GM12878 (cell line): Measurements from ENCODE around the gene RTP3. TPM values are rescaled to one million over a fixed set of nuclear protein-coding genes. Genes with fewer than 3 reads are reported as not detected.

ENCODE experiments used
- ATAC-seq: fragments of 200-7000 bp; cut with Tn5 transposase; 3 replicates; pipeline ENCODE4 v1.9.1; 2020; ENCODE audit warnings: mild to moderate bottlenecking, moderate library complexity
- BruUV-seq: library from RNA; stranded (reverse); fragments of 400-500 nt; replicated peaks from 2 replicates; lab custom pipeline; 2021; lab: Mats Ljungman, UMichigan
- CTCF ChIA-PET: fragments of 300-600 bp; sonication (Branson Sonifier 250); formaldehyde crosslinking; extraction: SDS; loops from one replicate; lab custom pipeline; 2021; ENCODE audit warnings: inconsistent platforms; lab: Yijun Ruan, JAX
- POLR2A ChIA-PET: fragments of 350-600 bp; formaldehyde crosslinking; extraction: SDS; loops from one replicate; lab custom pipeline; 2021; ENCODE audit warnings: inconsistent platforms; lab: Charles Lee
- RAD21 ChIA-PET: fragments of 300-600 bp; sonication (Branson Sonifier 250); formaldehyde crosslinking; loops from one replicate; lab custom pipeline; 2023; ENCODE audit warnings: antibody characterized with exemption; ENCODE audit not compliant: unreplicated experiment; lab: Charles Lee
- SMC1A ChIA-PET: fragments of 300-600 bp; sonication (Branson Sonifier 250); formaldehyde crosslinking; loops from one replicate; lab custom pipeline; 2023; ENCODE audit not compliant: unreplicated experiment, uncharacterized antibody; lab: Charles Lee
- DNase-seq: peaks from one replicate; pipeline ENCODE4 v3.0.0-alpha.2; 2011; ENCODE audit warnings: low read depth, low spot score
- FAIRE-seq: peaks from 3 replicates; lab custom pipeline; 2011; peaks lifted over from hg19 to GRCh38; lab: Jason Lieb, UNC
- H2AFZ ChIP-seq: 2 replicates; pipeline ENCODE4 v1.6.0; 2011; ENCODE audit warnings: low read depth, low read length, control low read depth; ENCODE audit not compliant: control insufficient read depth
- H3K27ac ChIP-seq: 2 replicates; pipeline ENCODE4 v1.5.1; 2011; ENCODE audit warnings: control low read depth; ENCODE audit not compliant: control insufficient read depth, insufficient read depth
- H3K27me3 ChIP-seq, 2 experiments: replicated peaks in 1 of 2; 2 replicates each; pipeline versions ENCODE4 v1.6.0 to v1.6.1; 2011; ENCODE audit warnings: low read length in 1 of 2; ENCODE audit not compliant: control insufficient read depth in 2 of 2, insufficient read depth in 2 of 2
- H3K36me3 ChIP-seq, 2 experiments: 2 replicates each; pipeline ENCODE4 v1.5.1; 2011; ENCODE audit warnings: low read length in 1 of 2; ENCODE audit not compliant: control insufficient read depth in 2 of 2, insufficient read depth in 2 of 2
- H3K4me1 ChIP-seq: 2 replicates; pipeline ENCODE4 v1.6.1; 2011; ENCODE audit warnings: mild to moderate bottlenecking, low read length, moderate library complexity, mixed read lengths; ENCODE audit not compliant: control insufficient read depth, insufficient read depth
- H3K4me2 ChIP-seq: 2 replicates; pipeline ENCODE4 v1.6.0; 2011; ENCODE audit warnings: control low read depth; ENCODE audit not compliant: control insufficient read depth, insufficient read depth
- H3K4me3 ChIP-seq: fragments of 200-600 bp; sonication (generic); 2 replicates; pipeline ENCODE4 v1.5.1; 2016
- H3K79me2 ChIP-seq: 2 replicates; pipeline ENCODE4 v1.6.0; 2011; ENCODE audit warnings: low read length; ENCODE audit not compliant: control insufficient read depth, insufficient read depth
- H3K9ac ChIP-seq: 2 replicates; pipeline ENCODE4 v1.8.0; 2011; ENCODE audit warnings: low read length, control low read depth, mixed read lengths; ENCODE audit not compliant: control insufficient read depth, insufficient read depth
- H3K9me3 ChIP-seq: replicated peaks from 3 replicates; pipeline ENCODE4 v1.5.1; 2011; ENCODE audit warnings: mild to moderate bottlenecking, low read length; ENCODE audit not compliant: control insufficient read depth, insufficient read depth
- H4K20me1 ChIP-seq: 2 replicates; pipeline ENCODE4 v1.6.0; 2011; ENCODE audit not compliant: control insufficient read depth, insufficient read depth
- BRCA1 ChIP-seq: IDR thresholded peaks from 2 replicates; pipeline ENCODE4 v1.6.1; 2011; ENCODE audit warnings: low read depth, low read length, improper control_type of control experiment
- CEBPB ChIP-seq, 2 experiments: fragments of 150-350 bp in 1 of 2; IDR thresholded peaks; 2 replicates each; pipeline ENCODE4 v1.6.1; 2012 to 2014; ENCODE audit warnings: low read depth in 2 of 2, low read length in 2 of 2, borderline replicate concordance in 1 of 2, inconsistent platforms in 1 of 2
- CUX1 ChIP-seq: IDR thresholded peaks from 2 replicates; pipeline ENCODE4 v1.6.1; 2012; ENCODE audit warnings: improper control_type of control experiment, low read depth, low read length; ENCODE audit not compliant: insufficient replicate concordance
- FOXM1 ChIP-seq: IDR thresholded peaks from 2 replicates; pipeline ENCODE4 v1.6.1; 2012; ENCODE audit warnings: low read depth, mild to moderate bottlenecking, inconsistent platforms, low read length, moderate library complexity
- IKZF2 ChIP-seq, 2 experiments: fragments of 450-650 bp; IDR thresholded peaks; 2 replicates each; pipeline ENCODE4 v1.6.1; 2017; ENCODE audit warnings: mild to moderate bottlenecking in 2 of 2, moderate library complexity in 2 of 2
- KDM1A ChIP-seq: fragments of 200-600 bp; sonication (generic); IDR thresholded peaks from 2 replicates; pipeline ENCODE4 v1.6.1; 2016; ENCODE audit warnings: borderline replicate concordance
- LARP7 ChIP-seq: fragments of 450-650 bp; IDR thresholded peaks from 2 replicates; pipeline ENCODE4 v1.6.1; 2017; ENCODE audit warnings: mild to moderate bottlenecking
- MTA3 ChIP-seq: IDR thresholded peaks from 2 replicates; pipeline ENCODE4 v1.6.1; 2012; ENCODE audit warnings: low read length, inconsistent platforms, borderline replicate concordance
- NKRF ChIP-seq: fragments of 450-650 bp; conservative IDR thresholded peaks from 2 replicates; pipeline ENCODE4 v1.6.1; 2017; ENCODE audit warnings: mild to moderate bottlenecking, moderate library complexity
- SREBF1 ChIP-seq: IDR thresholded peaks from 2 replicates; pipeline ENCODE4 v1.6.1; 2012; ENCODE audit warnings: mild to moderate bottlenecking, low read length
- SRF ChIP-seq, 2 experiments: IDR thresholded peaks; 2 replicates each; pipeline ENCODE4 v1.6.1; 2011; ENCODE audit warnings: low read depth in 2 of 2, low read length in 2 of 2, mild to moderate bottlenecking in 1 of 2, moderate library complexity in 1 of 2
- SUPT20H ChIP-seq: IDR thresholded peaks from 2 replicates; pipeline ENCODE4 v1.6.1; 2011; ENCODE audit warnings: low read depth, mild to moderate bottlenecking, low read length, moderate library complexity, borderline replicate concordance; ENCODE audit not compliant: control insufficient read depth
- WGBS: methylation state at CpG from one replicate; pipeline ENCODE4 v1.1.6; 2016; ENCODE audit warnings: low lambda C conversion rate; ENCODE audit not compliant: insufficient replicate concordance, insufficient coverage; ENCODE audit errors: missing lambda C conversion rate; 5-methylcytosine and 5-hydroxymethylcytosine counted together
- in situ Hi-C: fragments of 300-500 bp; cut with MboI; formaldehyde crosslinking; loops from 9 replicates; pipeline ENCODE4 v1.14.3; 2018; ENCODE audit warnings: mixed read lengths
- intact Hi-C: fragments of 100-400 bp; cut with micrococcal nuclease; formaldehyde crosslinking; loops from one replicate; pipeline ENCODE4 v1.14.2; 2022; ENCODE audit not compliant: unreplicated experiment
- polyA plus RNA-seq, 11 experiments: library from polyadenylated mRNA; depleted of rRNA in 4 of 11; unstranded in 6 of 11; stranded (reverse) in 5 of 11; fragments of >200 nt; fragmentation: Nextera tagmentation in 4 of 11; fragmentation: Illumina TruSeq in 1 of 11; extraction: Ambion mirVana in 4 of 11; extraction: Trizol in 1 of 11; gene quantifications; 1 replicate in 1 of 11; 2 replicates in 10 of 11; pipeline versions ENCODE4 v1.2.1 to v1.2.3, GENCODE V29; 2011 to 2016; ENCODE audit warnings: inconsistent platforms in 2 of 11, missing spikeins in 2 of 11, low read depth in 1 of 11
- total RNA-seq, 4 experiments: library from RNA; depleted of rRNA in 3 of 4; stranded (reverse); fragments of >200 nt in 3 of 4; fragmentation: Illumina TruSeq in 1 of 4; extraction: Trizol in 1 of 4; gene quantifications; 2 replicates each; pipeline versions ENCODE4 v1.2.1 to v1.2.3, GENCODE V29; 2013 to 2021
- TF ChIP-seq, protein P1 (sequence below): fragments of 450-650 bp; formaldehyde crosslinking; IDR thresholded peaks from 2 replicates; pipeline ENCODE4 v1.5.0; 2022; ENCODE audit warnings: mild to moderate bottlenecking, missing genetic modification characterization

RTP3 gene
- total and polyA plus RNA-seq, 10 of the 15 experiments (the other 5 are each of a cell fraction or from before 2014, with no cell fraction given), result 0.06 TPM; not detected in 9

DNA sequence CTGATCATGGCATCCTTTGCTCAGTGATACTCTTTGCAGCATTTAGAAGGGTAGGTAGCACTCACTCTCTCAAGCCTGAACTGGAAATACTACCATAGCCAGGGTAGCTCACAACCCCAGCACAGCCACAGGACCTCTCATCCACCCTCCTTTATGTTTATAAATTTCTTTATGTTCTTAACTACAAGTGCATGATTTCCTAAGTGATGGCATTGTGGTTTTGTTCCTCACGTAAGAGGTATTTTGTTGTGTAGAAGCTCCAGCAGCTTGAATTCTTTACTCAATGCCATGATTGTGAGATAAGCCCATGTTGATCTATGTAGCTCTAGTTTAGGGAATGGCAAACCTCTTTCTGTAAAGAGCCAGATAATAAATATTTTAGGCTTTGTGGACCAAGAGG is 7.9 kb upstream of the RTP3 start:
- no peak for ATAC-seq
- 52% methylated on average over 1 of the region's 1 CpG for whole genome bisulfite sequencing
- Histone ChIP-seq H3K9ac (no peak overlapping the region), H3K27ac (no peak overlapping the region), H3K27me3 (no peaks in the 10 kb centered on the region), H3K4me1 (peaks cover 5% of the 10 kb centered on the region), H2AFZ (no peak overlapping the region), H3K36me3 (no peaks in the 10 kb centered on the region), H4K20me1 (no peaks in the 10 kb centered on the region), H3K79me2 (no peaks in the 10 kb centered on the region), H3K9me3 (no peaks in the 10 kb centered on the region), H3K4me3 (no peak overlapping the region), H3K4me2 (no peak overlapping the region)
- RAD21 ChIA-PET, result interaction anchor here (0.9 to 3.4 kb wide), 8 partner anchors 13 to 206 kb away, joined by 3 to 66 read pairs (median 4); no protein-coding TSS in a partner anchor
- intact Hi-C loops (no loop called here), in situ Hi-C loops (loop anchor here (5.0 kb wide), 2 partner anchors 67 to 137 kb away; no protein-coding TSS in a partner anchor)
- POLR2A ChIA-PET, result no interaction called here
- CTCF ChIA-PET, result interaction anchor here (0.8 to 11.0 kb wide), 20 partner anchors 11 to 203 kb away, joined by 3 to 207 read pairs (median 8); partner anchors contain the start of genes ALS2CL and RTP3
- DNase-seq, result no peak
- no peak for FAIRE-seq
- SMC1A ChIA-PET, result interaction anchor here (0.9 to 4.2 kb wide), 11 partner anchors 9 to 218 kb away, joined by 3 to 68 read pairs (median 8); no protein-coding TSS in a partner anchor
- no TSS peak for BruUV-seq
- no peak for TF ChIP-seq FOXM1
- TF ChIP-seq, protein P1, sequence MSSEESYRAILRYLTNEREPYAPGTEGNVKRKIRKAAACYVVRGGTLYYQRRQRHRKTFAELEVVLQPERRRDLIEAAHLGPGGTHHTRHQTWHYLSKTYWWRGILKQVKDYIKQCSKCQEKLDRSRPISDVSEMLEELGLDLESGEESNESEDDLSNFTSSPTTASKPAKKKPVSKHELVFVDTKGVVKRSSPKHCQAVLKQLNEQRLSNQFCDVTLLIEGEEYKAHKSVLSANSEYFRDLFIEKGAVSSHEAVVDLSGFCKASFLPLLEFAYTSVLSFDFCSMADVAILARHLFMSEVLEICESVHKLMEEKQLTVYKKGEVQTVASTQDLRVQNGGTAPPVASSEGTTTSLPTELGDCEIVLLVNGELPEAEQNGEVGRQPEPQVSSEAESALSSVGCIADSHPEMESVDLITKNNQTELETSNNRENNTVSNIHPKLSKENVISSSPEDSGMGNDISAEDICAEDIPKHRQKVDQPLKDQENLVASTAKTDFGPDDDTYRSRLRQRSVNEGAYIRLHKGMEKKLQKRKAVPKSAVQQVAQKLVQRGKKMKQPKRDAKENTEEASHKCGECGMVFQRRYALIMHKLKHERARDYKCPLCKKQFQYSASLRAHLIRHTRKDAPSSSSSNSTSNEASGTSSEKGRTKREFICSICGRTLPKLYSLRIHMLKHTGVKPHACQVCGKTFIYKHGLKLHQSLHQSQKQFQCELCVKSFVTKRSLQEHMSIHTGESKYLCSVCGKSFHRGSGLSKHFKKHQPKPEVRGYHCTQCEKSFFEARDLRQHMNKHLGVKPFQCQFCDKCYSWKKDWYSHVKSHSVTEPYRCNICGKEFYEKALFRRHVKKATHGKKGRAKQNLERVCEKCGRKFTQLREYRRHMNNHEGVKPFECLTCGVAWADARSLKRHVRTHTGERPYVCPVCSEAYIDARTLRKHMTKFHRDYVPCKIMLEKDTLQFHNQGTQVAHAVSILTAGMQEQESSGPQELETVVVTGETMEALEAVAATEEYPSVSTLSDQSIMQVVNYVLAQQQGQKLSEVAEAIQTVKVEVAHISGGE, result no peak
- no peak for TF ChIP-seq IKZF2 (IDR thresholded peaks at IDR 0.05)
- no peak for TF ChIP-seq CUX1
- TF ChIP-seq MTA3, result no peak
- TF ChIP-seq SRF (IDR thresholded peaks at IDR 0.05; ENCODE audit: low read depth in 2 of 2, low read length in 2 of 2), result no peak
- TF ChIP-seq NKRF, result no peak
- no peak for TF ChIP-seq CEBPB (IDR thresholded peaks at IDR 0.05; ENCODE audit: borderline replicate concordance in 1 of 2, low read depth in 2 of 2, low read length in 2 of 2)
- no peak for TF ChIP-seq SREBF1
- TF ChIP-seq LARP7, result no peak
- TF ChIP-seq KDM1A, result no peak
- no peak for TF ChIP-seq BRCA1
- no peak for TF ChIP-seq SUPT20H
